ENCODE data around the gene C2CD4A.

GRCh38 chr15:62104401-62104800 is 37.6 kb downstream of the C2CD4A start:
- no peak for TF ChIP-seq CTCF (IDR thresholded peaks at IDR 0.05 in 2 of 3, conservative IDR thresholded peaks at IDR 0.05 in 1 of 3; ENCODE audit: borderline replicate concordance in 1 of 3, insufficient read depth in 1 of 3, low read depth in 2 of 3, low read length in 2 of 3)
- no peak for TF ChIP-seq YY1 (IDR thresholded peaks at IDR 0.05; ENCODE audit: extremely low read depth, insufficient replicate concordance, low read depth, low read length)
- TF ChIP-seq TCF7L2 (IDR thresholded peaks at IDR 0.05; ENCODE audit: borderline replicate concordance, extremely low read depth, insufficient read depth, insufficient read length) = no peak
- no peak for TF ChIP-seq POLR2AphosphoS5 (IDR thresholded peaks at IDR 0.05; ENCODE audit: low read depth, low read length)
- TF ChIP-seq JUND (IDR thresholded peaks at IDR 0.05) = no peak
- TF ChIP-seq POLR2A (IDR thresholded peaks at IDR 0.05; ENCODE audit: borderline replicate concordance, extremely low read depth, insufficient read depth, insufficient read length) = no peak
- TF ChIP-seq RAD21 (IDR thresholded peaks at IDR 0.05; ENCODE audit: low read depth) = no peak
- no peak for TF ChIP-seq REST (IDR thresholded peaks at IDR 0.05; ENCODE audit: low read depth)
- TF ChIP-seq MAX (IDR thresholded peaks at IDR 0.05) = no peak
- TF ChIP-seq CEBPB (IDR thresholded peaks at IDR 0.05; ENCODE audit: low read depth) = no peak
- no peak for TF ChIP-seq ZNF274 (IDR thresholded peaks at IDR 0.05; ENCODE audit: low read depth, low read length)
- no peak for TF ChIP-seq ELF1 (IDR thresholded peaks at IDR 0.05; ENCODE audit: borderline replicate concordance, low read depth)
- no peak for TF ChIP-seq EZH2 (IDR thresholded peaks at IDR 0.05)
